Keratinocyte (primary cell): ENCODE measurements around the gene AKIRIN1.

Source experiments
- CTCF ChIP-seq, 3 experiments: IDR thresholded peaks in 1 of 3; conservative IDR thresholded peaks in 1 of 3; optimal IDR thresholded peaks in 1 of 3; 2 replicates in 2 of 3; 3 replicates in 1 of 3; pipeline versions ENCODE3 to v1.5.1; 2011; ENCODE audit warnings: low read length in 3 of 3, mild to moderate bottlenecking in 3 of 3, moderate library complexity in 2 of 3, control low read depth in 1 of 3, inconsistent platforms in 1 of 3; ENCODE audit not compliant: insufficient read depth in 2 of 3; ENCODE audit errors: extremely low read depth in 1 of 3
- EZH2 ChIP-seq: IDR thresholded peaks from one replicate; pipeline ENCODE4 v1.6.1; 2012; ENCODE audit warnings: inconsistent platforms, mild to moderate bottlenecking, low read length, moderate library complexity

GRCh38 chr1:38990738-38991637 is at the start of gene AKIRIN1:
- TF ChIP-seq CTCF (optimal IDR thresholded peaks at IDR 0.05 in 1 of 3, IDR thresholded peaks at IDR 0.05 in 1 of 3, conservative IDR thresholded peaks at IDR 0.05 in 1 of 3; ENCODE audit: extremely low read depth in 1 of 3, insufficient read depth in 2 of 3, low read length in 3 of 3) (no peak), EZH2 (no peak)
